ENCODE measurements around the gene VSTM2L. TPM values are rescaled to one million over a fixed set of nuclear protein-coding genes. Genes with fewer than 3 reads are reported as not detected.

The VSTM2L gene
- total and polyA plus RNA-seq, 9 of the 15 experiments (the other 6 are each of a cell fraction or from before 2014, with no cell fraction given), result not detected

- 13% methylated on average over 23 of the region's 32 CpGs for WGBS (ENCODE audit: insufficient coverage, low coverage, missing lambda C conversion rate)
- Histone ChIP-seq H3K9me1 (ENCODE audit: control insufficient read depth, insufficient read depth, low read length) (no peaks in the 10 kb centered on the region), H3K9ac (ENCODE audit: insufficient read depth in 1 of 2, low read depth in 2 of 2, low read length in 2 of 2) (0 out of 4 replicates have a peak overlapping the region, but pooled peaks of 1 of the 2 experiments have one; percentile 20), H4K20me1 (replicated peaks; ENCODE audit: control insufficient read depth, insufficient read depth, low read length) (peaks cover 7% of the 10 kb centered on the region; the same call in 1 of the 2 replicates), H3K27me3 (ENCODE audit: control insufficient read depth in 2 of 2, insufficient read depth in 2 of 2, low read length in 2 of 2) (peaks cover 39 to 87% of the 10 kb centered on the region in 2 experiments), H3K79me2 (ENCODE audit: control insufficient read depth, insufficient read depth, low read length) (no peaks in the 10 kb centered on the region), H3K4me1 (replicated peaks in 1 of 2; ENCODE audit: control insufficient read depth in 2 of 2, insufficient read depth in 2 of 2, low read length in 2 of 2) (peaks cover 7 to 15% of the 10 kb centered on the region in 2 experiments; a peak in 4 of 5 replicates), H3K27ac (ENCODE audit: extremely low read depth, low read depth, low read length) (no peak overlapping the region), H2AFZ (ENCODE audit: low read depth, low read length) (no peak overlapping the region), H3K4me3 (no peak overlapping the region), H3K9me3 (replicated peaks; ENCODE audit: control insufficient read depth, insufficient read depth, low read depth, low read length) (no peaks in the 10 kb centered on the region), H3K36me3 (ENCODE audit: control insufficient read depth, insufficient read depth, low read length) (no peaks in the 10 kb centered on the region), H3K4me2 (ENCODE audit: insufficient read depth, low read length) (no peak overlapping the region)
- intact Hi-C loops (cut with micrococcal nuclease), result no loop called here
- in situ Hi-C loops (cut with MboI), result no loop called here
- ATAC-seq, result no peak
- BruUV-seq (replicated peaks), result no TSS peak
- POLR2A ChIA-PET, result no interaction called here
- no peak for DNase-seq (ENCODE audit: extremely low read depth in 1 of 4, low spot score in 3 of 4)
- CTCF ChIA-PET (ENCODE audit: low intra/inter-chr PET ratio), result no interaction called here
- FAIRE-seq, result no peak
- no peak for TF ChIP-seq SIRT6 (IDR thresholded peaks at IDR 0.05; ENCODE audit: low read depth, low read length)
- no peak for TF ChIP-seq MIER1 (IDR thresholded peaks at IDR 0.05; ENCODE audit: low read depth)
- TF ChIP-seq ESRRA (IDR thresholded peaks at IDR 0.05; ENCODE audit: borderline replicate concordance, low read depth), result no peak
- TF ChIP-seq C11orf30 (IDR thresholded peaks at IDR 0.05; ENCODE audit: low read depth), result no peak
- TF ChIP-seq CEBPZ (IDR thresholded peaks at IDR 0.05; ENCODE audit: borderline replicate concordance, low read depth, low read length), result no peak
- TF ChIP-seq ETV5 (CRISPR knock-in tag; IDR thresholded peaks at IDR 0.05; ENCODE audit: low read depth), result no peak
- no peak for TF ChIP-seq HMGXB4 (CRISPR knock-in tag; IDR thresholded peaks at IDR 0.05)
- TF ChIP-seq ARID3A (IDR thresholded peaks at IDR 0.05; ENCODE audit: borderline replicate concordance, low read depth, low read length), result no peak
- no peak for TF ChIP-seq XRCC5 (IDR thresholded peaks at IDR 0.05; ENCODE audit: low read depth, low read length)
- TF ChIP-seq SLC30A9 (CRISPR knock-in tag; IDR thresholded peaks at IDR 0.05), result no peak
- TF ChIP-seq ZNF174 (CRISPR knock-in tag; IDR thresholded peaks at IDR 0.05), result no peak
These were observed 17.1 kb upstream of the VSTM2L start for GRCh38 chr20:37885593-37886503.

All from K562 (cell line).